Measurements from ENCODE around the gene PDIA2.
"Not testable (repeated sequence)": the region's sequence is repeated elsewhere in the genome, so short reads cannot be mapped to it uniquely, and the experiment has no call there.

Gene PDIA2, protein sequence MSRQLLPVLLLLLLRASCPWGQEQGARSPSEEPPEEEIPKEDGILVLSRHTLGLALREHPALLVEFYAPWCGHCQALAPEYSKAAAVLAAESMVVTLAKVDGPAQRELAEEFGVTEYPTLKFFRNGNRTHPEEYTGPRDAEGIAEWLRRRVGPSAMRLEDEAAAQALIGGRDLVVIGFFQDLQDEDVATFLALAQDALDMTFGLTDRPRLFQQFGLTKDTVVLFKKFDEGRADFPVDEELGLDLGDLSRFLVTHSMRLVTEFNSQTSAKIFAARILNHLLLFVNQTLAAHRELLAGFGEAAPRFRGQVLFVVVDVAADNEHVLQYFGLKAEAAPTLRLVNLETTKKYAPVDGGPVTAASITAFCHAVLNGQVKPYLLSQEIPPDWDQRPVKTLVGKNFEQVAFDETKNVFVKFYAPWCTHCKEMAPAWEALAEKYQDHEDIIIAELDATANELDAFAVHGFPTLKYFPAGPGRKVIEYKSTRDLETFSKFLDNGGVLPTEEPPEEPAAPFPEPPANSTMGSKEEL

DNA sequence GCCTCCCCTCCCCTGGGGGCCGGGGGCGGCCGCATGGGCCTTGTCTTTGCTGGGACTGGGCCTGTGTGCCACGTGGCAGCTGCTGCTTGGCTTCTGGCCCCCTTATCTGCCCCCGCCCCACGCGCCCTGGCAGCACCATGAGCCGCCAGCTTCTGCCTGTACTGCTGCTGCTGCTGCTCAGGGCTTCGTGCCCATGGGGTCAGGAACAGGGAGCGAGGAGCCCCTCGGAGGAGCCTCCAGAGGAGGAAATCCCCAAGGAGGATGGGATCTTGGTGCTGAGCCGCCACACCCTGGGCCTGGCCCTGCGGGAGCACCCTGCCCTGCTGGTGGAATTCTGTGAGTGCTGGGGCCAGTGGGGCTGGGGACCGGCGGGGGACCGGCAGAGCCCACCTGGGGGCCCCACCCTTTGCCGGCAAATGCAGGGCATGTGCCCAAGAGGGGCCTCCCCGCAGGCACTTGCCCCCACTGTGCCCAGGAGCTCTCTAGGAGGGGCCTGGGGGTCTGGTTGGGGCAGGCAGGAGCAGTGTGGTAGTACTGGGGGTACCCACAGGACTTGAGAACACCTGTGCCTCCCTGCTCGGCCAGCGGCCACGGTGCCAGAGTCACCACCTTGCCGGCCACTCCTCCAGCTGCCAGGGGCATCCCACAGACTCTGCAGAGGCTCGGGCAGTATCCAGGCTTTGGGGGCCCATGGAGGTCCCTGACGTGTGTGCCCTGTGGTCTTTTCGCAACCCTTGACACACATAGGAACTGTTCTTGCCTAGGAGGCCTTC lies at the start of gene PDIA2:
PDIA2 (plus strand) TSS at position 132 of the 773 bp plus-strand sequence; CDS start at position 138, 6 bp downstream.
- no peak for DNase-seq

DNA sequence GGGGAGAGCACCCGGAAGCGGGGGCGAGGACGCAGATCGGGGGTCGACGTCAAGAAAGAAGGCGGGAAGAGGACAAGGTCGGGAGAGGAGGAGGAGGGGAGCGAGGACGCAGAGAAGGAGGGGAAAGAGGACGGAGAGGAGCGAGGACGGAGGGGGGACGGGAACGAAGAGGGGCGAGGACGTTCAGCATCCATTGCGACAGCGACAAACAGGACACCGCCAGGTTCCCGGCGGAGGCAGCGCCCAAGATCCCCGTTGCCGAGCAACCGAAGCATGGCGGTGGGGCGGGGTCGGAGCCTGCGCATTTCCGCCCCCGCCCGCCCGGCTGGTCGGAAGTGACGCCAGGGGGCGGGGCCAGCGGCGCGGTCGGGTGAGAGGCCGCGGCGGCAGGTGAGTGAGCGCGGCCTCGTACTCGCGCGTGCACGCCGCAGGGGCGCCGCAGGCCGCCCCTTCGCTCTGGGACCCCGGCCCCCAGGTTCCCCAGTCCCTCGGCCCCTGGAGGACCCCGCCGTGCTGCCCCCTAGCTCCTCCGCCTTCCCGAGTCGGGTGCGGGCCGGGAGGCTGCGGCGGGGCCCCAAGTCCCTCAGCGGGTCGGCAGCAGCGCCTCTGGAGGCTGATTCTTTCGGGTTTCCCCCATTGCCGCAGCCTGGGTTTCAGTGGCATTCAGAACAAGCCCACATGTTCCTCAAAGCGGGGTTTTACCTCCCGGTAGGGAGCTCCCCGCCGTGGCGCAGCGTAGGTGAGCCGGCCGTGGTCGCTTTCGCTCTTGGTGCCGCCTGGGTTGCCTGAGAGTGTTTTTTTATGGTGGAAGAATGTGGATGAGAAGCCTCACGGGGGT lies 48.3 kb upstream of the PDIA2 start, which contains the start of gene FAM234A:
FAM234A (plus strand) TSS at position 354 of the 838 bp plus-strand sequence. CDS start 19,593 bp downstream, outside the sequence.
- peak; percentile 69 for DNase-seq

DNA sequence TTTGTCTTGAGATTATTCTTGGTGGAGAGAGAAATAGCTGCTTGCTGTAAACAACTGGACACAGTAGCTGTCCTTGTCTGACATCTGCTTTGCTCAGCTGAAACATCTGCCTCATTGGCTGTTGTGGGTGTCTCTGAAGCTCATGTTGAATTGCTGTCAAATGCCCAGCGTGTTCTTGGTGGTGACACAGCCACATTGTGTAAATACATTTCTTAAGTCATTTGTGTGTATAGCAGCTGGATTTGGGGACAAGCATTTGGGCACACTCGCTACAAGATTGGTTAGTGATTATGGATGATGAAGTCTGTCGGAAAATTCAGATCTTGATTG lies 43.1 kb upstream of the PDIA2 start:
- no peak for DNase-seq

DNA sequence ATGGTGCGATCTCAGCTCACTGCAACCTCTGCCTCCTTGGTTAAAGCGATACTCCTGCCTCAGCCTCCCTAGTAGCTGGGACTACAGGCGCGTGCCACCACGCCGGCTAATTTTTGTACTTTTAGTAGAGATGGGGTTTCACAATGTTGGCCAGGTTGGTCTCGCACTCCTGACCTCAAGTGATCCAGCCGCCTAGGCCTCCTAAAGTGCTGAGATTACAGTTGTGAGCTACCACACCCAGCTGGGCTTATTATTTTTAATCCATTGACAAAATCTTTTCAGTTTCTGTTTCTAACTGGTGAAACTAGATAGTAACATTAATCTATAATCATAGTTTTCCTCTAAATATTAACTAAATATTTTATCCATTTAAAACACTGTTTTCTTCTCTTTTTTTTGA lies 42.4 kb upstream of the PDIA2 start:
- no peak for DNase-seq

DNA sequence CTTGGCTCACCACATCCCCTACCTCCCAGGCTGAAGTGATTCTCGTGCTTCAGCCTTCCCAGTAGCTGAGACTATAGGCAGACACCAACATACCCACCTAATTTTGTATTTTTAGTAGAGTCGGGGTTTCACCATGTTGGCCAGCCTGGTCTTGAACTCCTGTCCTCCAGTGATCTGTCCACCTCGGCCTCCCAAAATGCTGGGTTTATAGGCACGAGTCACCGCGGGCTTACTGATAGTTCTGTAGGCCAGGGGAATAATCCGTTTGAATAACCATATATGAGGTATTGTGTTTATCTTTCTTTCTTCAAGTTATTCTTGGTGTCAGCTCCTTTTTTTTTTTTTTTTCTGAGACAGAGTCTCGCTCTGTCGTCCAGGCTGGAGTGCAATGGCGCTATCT lies 40.7 kb upstream of the PDIA2 start:
- no peak for DNase-seq

DNA sequence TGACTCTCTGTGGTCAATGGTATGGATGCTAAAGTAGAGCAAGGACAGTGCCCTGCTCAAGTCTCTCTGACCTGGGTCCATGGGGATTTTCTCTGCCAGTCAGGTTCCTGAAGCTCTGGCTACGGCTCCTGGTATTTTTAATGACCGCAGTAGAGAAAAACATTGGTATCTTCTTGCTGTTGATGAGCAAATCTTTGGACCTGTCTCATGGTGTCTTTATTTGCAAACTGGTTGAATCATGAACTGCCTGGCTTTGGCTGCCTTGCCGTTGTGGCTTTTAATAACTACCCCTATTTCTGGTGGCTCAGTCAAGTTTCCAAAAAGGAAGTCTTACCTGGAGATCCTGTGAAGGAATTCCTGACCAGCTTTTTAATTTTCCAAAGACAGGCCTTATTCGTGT lies 39.6 kb upstream of the PDIA2 start:
- no peak for DNase-seq

DNA sequence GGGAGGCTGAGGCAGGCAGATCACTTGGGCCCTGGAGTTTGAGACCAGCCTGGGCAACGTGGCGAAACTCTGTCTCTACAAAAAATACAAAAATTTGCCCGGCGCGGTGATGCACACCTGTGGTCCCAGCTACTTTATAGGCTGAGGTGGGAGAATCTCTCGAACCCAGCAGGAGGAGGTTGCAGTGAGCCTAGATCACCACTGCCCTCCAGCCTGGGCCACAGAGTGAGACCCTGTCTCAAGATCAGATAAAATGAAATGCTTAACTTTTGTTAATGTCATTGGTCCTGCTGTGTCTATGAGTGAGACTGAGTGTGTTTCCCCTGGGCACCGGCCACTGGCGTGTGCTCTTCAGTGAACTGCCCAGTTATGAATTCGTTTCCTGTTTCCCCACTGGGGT lies 37.9 kb upstream of the PDIA2 start:
- no peak for DNase-seq

DNA sequence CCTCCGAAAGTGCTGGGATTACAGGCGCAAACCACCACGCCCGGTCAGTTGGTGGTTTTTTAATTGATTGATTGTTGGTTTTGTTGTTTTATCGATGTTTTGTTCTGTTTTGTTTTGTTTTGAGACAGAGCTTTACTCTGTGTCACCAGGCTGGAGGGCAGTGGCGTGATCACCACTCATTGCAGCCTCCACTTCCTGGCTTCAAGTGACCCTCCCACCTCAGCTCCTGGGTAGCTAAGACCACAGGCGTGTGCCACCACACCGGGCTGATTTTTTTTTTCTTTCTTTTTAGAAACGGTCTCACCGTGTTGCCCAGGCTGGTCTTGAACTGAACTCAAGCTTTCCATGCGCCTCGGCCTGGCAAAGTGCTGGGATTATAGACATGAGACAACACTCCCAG lies 35.9 kb upstream of the PDIA2 start:
- no peak for DNase-seq

DNA sequence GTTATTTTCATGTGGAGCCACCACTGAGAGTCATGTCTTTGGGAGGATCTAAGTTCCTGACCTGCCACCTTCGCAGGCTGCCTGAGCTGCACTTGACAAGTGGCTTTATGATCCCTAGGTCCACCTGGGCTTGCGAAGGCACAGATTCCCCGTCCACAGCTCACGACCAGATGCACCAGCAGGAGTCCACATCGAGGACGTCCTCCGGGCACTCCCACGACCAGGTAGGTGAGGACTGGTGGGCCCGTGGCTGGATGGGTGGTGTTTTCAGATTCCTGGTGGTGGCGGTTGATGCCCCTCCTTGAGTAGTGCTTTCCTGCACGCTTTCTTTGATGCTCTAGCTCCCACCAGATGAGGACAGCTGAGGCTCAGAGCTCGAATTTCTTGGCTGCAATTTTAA lies 33.5 kb upstream of the PDIA2 start:
- no peak for DNase-seq

DNA sequence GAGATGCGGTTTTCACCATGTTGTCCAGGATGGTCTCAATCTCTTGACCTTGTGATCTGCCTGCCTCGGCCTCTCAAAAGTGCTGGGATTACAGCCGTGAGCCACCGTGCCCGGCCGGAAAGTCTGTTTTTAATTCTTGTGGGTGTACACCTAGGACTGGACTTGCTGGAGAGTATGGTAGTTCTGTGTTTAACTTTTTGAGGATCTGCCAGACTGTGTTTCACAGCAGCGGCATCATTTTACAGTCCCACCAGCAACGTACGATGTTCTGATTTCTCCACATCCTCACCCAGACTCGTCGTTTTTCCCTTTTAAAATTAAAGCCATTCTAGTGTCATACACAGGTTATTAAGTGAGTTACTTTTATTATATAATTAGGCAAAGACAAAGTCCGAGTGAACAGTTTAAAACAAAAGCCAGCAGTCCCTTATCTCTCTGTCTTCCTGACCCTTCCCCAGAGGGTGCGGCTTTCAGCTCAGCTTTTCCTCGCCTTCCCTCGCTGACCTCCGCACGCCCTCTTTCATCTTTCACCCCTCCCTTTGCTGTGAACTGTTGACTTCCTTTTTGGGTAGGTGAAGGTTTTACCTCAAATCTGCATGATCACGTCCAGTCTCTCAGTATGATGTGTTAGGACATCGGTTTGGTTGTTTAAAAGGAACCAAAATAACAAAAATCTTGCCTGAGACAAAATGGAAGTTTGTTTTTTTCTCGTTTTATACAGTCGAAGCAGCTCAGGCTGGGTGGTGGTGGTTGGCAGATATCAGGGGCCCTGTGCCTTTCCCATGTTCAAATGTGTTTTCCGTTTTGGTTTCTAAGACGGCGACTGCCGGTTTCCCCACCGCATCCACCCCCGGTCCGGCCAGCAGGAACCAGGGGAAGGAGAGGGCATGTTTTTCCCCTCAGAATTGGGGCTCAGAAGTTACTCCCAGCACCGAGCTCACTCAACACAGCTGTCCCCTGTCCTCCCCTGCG lies 30.3 kb upstream of the PDIA2 start:
- no peak for DNase-seq

DNA sequence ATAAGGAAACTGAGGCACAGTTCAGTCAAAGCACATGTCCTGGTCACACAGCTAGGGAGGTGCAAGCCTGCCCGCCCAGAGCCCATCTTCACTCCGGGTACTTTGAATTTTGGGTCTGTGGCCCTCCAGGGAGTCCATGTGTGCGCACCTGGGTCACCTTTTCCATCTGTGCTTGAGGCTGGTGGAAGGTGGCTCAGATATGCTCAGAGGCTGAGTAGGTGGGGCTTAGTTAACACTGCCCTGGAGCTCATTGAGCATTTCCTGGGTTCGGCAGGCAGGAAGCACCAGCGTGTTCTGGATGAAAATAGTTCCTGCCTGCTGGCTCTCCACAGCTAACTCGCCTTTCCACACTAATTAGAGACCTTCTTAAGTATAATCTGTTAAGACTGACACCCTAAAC lies 29.1 kb upstream of the PDIA2 start:
- DNase-seq: no peak

DNA sequence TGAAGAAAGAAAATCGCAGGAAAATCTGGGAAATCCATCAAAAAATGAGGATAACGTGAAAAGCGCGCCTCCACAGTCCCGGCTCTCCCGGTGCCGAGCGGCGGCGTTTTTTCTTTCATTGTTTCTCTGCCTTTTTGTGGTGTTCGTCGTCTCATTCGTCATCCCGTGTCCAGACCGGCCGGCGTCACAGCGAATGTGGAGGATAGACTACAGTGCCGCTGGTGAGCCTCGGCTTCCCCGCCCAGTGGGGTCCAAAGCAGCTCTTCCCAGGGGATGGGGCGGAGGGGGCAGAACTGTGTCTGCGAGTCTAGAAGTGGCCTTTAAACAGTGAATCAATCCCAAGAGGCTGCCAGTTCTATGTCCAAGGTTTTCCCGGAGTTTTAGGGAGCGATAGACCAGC lies 28.5 kb upstream of the PDIA2 start:
- no peak for DNase-seq

DNA sequence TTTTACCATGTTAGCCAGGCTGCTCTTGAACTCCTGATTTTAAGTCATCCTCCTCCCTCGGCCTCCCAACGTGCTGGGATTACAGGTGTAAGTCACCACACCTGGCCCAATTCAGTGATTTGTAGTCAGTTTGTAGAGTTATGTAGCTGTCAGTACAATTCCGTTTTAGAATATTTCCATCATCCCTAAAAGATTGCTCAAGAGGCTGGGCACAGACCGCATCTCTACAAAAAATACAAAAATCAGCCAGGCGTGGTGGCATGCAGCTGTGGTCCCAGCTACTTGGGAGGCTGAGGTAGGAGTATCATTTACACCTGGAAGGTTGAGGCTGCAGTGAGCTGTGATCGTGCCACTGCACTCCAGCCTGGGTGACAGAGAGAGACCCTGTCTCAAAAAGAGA lies 27.8 kb upstream of the PDIA2 start:
- no peak for DNase-seq

DNA sequence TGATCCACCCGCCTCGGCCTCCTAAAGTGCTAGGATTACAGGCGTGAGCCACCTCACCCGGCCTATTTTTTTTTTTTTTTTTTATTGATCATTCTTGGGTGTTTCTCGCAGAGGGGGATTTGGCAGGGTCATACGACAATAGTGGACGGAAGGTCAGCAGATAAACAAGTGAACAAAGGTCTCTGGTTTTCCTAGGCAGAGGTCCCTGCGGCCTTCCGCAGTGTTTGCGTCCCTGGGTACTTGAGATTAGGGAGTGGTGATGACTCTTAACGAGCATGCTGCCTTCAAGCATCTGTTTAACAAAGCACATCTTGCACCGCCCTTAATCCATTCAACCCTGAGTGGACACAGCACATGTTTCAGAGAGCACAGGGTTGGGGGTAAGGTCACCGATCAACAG lies 24.9 kb upstream of the PDIA2 start:
- DNase-seq: not testable (repeated sequence)

DNA sequence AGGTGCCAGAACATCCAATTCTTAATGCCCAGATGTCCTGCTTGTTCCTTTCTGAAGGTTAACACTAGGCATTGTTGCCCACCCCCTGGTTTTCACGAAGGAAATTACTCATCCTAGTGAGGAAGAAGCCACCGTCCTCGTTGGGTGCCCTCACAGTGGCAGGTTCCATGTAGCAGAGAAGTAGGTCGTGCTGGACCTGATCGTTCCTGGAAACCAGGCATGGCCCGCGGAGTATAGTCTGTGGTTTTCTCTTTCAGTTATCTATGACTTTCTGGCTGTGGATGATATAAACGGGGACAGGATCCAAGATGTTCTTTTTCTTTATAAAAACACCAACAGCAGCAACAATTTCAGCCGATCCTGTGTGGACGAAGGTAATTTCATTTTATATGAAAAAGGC lies 23.7 kb upstream of the PDIA2 start:
- no peak for DNase-seq

DNA sequence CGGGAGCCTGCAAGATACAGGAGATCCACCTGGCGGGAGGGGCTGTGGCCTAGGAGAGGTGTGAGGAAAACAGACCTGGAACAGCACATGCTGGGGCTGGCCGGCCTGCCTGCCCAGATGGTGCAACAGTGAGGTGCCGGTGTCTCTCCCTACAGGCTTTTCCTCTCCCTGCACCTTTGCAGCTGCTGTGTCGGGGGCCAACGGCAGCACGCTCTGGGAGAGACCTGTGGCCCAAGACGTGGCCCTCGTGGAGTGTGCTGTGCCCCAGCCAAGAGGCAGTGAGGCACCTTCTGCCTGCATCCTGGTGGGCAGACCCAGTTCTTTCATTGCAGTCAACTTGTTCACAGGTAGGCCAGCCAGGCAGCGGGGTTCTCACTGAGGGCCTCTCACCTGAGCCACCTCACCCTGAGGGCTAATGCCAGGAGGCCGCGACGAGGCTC lies 23.1 kb upstream of the PDIA2 start:
- DNase-seq: no peak

DNA sequence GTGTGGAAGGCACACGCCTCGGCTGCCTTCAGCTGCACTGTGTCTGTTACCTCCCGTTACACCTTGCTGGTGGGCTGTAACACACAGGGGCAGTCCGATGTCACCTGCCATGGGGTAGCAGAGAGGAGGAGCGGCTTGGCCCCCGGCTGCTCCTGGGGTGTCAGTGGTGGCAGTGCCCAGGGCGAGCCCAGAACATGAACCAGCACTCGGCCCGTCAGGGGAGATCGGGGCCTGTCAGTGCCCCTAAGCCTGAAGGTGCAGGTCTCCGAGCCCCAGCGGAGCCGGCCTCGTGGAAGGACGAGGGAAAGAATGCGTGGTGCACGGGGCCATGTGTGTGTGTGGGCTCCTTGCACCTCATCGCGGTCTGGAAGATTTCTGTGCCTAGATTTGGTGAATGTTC lies 22.6 kb upstream of the PDIA2 start:
- DNase-seq: no peak

DNA sequence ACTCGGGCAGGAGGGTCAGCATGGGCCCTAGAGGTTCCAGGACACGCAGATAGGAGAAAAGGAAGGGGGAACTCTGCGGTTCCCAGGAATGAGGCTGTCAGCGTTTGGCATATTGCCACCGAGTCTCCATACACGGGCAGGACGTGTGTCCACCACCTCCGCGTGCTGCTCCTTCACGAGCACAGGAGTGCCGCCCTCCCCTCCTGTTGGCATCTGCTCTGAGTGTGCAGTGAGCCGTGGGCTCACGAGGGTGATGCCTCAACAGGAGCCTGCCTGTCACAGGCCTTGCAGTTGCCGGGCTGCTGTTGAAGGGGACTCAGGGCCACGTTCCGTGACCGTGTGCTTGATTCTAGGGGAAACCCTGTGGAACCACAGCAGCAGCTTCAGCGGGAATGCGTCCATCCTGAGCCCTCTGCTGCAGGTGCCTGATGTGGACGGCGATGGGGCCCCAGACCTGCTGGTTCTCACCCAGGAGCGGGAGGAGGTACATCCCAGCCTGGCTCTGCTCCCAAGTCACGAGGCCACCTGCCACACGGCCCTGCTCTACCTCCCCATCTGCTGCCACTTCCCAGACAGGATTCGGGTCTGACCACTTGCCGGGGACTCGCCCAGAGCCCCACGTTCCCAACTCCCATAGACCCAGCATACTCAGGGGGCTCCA lies 21.8 kb upstream of the PDIA2 start:
- DNase-seq: peak; percentile 65

DNA sequence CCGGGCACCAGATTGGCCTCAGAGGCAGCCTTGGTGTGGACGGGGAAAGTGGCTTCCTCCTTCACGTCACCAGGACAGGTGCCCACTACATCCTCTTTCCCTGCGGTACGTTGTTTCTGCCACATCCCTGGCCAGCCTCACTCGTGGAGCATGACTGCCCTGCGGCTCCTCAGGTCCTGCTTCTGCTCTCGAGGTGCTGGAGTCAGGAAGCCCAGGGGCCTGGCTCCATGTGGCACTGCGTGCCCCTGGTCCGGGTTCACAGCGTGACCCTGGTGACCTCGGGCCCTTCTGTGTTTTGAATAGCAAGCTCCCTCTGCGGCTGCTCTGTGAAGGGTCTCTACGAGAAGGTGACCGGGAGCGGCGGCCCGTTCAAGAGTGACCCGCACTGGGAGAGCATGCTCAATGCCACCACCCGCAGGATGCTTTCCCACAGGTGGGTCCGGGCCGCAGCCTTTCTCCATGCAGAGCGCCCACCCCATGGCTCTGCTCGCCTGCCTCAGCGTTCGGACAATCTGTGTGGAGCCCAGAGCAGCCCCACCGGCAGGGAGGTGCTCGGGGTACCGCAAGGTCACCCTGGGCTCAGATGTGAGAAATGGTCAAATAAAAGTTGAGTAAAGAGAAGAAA lies 20.7 kb upstream of the PDIA2 start:
- no peak for DNase-seq

DNA sequence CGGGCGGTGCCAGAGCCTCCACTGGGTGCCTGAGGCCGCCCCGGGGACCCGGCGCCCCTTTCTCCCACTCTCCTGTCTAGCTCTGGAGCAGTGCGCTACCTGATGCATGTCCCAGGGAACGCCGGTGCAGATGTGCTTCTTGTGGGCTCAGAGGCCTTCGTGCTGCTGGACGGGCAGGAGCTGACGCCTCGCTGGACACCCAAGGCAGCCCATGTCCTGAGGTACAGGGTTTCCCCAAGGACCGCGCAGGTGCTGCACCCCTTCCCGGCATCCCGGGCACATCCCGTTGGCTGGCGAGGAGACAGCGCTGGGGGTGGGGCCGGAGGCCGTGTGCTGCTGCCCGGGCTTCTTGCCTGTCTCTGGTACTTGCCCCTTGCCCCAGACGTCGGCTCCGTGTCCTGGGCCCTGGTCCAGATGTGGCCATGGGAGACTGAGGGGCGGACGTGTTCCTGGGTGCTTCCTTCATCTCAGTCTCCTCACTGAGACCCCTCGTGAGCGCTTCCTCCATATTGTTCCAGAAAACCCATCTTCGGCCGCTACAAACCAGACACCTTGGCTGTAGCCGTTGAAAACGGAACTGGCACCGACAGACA lies 19.7 kb upstream of the PDIA2 start:
- DNase-seq: no peak

All from NCI-H524 treated with DMSO at 0.1 percent for 48 hours (cell line).